AG09319 (cell line): Measurements from ENCODE around the gene CCDC187.

Experiments used
- DNase-seq: peaks from one replicate; pipeline ENCODE4 v3.0.0-alpha.2; 2010; ENCODE audit warnings: low read depth; ENCODE audit errors: extremely low read depth
- CTCF ChIP-seq: IDR thresholded peaks from 2 replicates; pipeline ENCODE4 v1.5.1; 2011; ENCODE audit warnings: low read depth, mild to moderate bottlenecking, inconsistent platforms, low read length, moderate library complexity

Gene CCDC187

GRCh38 chr9:136255896-136256890 is 47.7 kb downstream of the CCDC187 start:
- no peak for TF ChIP-seq CTCF
- DNase-seq = no peak

- DNase-seq = no peak
These were observed 48.7 kb downstream of the CCDC187 start for GRCh38 chr9:136255166-136255538.

GRCh38 chr9:136254381-136255165 is 49.3 kb downstream of the CCDC187 start:
- TF ChIP-seq CTCF = no peak
- DNase-seq = no peak

More at GRCh38 chr9:136255166-136255538, 48.7 kb downstream of the CCDC187 start:
- no peak for TF ChIP-seq CTCF

GRCh38 chr9:136253246-136254130 is 50.4 kb downstream of the CCDC187 start:
- no peak for DNase-seq
- TF ChIP-seq CTCF = no peak

GRCh38 chr9:136252846-136253245 is 51.0 kb downstream of the CCDC187 start:
- TF ChIP-seq CTCF = no peak

GRCh38 chr9:136252281-136252680 is 51.6 kb downstream of the CCDC187 start:
- DNase-seq = no peak

More at GRCh38 chr9:136252846-136253245, 51.0 kb downstream of the CCDC187 start:
- no peak for DNase-seq

More at GRCh38 chr9:136252281-136252680, 51.6 kb downstream of the CCDC187 start:
- TF ChIP-seq CTCF = no peak
